Measurements from ENCODE around the gene NSUN6. TPM values are rescaled to one million over a fixed set of nuclear protein-coding genes. Genes with fewer than 3 reads are reported as not detected.

NSUN6 gene
- total RNA-seq, 1 experiment from 2014 or later, result 15.1 TPM

DNA sequence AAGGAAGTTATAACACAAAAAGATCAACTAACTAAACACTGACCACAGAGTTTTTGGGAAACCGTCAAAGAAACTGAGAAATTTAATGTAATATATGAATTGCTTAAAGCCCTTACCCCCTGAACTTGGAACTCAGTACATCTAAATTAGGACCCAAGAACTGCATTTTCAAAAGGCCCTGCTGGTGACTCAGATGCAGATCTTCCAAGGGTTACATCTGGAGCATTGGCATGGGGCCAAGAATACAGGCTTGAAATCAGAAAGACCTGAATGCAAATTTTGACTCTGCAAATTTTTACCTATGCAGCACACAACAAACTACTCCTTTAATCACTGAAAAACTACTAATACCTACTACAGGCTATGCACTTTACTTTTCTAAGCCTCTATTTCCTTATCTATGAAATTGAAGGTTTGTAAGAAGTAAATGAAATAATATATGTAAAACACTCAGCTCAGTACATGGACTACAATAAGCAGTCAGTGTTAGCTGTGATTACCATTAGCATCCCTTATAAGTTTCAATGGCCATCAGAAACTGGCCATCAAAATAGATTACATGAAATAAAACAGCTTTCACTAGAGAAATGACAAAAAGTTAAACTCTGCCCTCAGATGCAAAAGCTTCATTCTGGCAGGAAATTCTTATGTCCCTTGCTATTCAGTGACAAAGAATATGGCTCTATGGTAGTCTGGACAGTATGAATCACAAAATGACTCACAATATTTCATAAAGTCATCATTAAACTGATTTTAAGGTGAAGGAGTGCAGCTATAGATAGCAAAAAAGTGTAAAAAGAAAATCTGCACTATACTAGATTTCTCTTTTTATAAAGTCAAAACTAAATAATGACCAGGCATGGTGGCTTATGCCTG lies 43.6 kb downstream of the NSUN6 start:
- H3K9me3 Mint-ChIP-seq, result no peaks in the 10 kb centered on the region
- H3K4me3 Mint-ChIP-seq, result no peak overlapping the region
- no peak for DNase-seq (ENCODE audit: low spot score)
- no peak for ATAC-seq
- H3K4me1 Mint-ChIP-seq, result no peaks in the 10 kb centered on the region
- ChIA-PET CTCF (no interaction called here), POLR2A (no interaction called here)
- no peak for TF ChIP-seq GRHL2 (CRISPR knock-in tag; IDR thresholded peaks at IDR 0.05; ENCODE audit: insufficient replicate concordance, severe bottlenecking)
- TF ChIP-seq NFYB (CRISPR knock-in tag; conservative IDR thresholded peaks at IDR 0.05; ENCODE audit: low read depth), result no peak
- no peak for TF ChIP-seq KAT7 (CRISPR knock-in tag; IDR thresholded peaks at IDR 0.05; ENCODE audit: borderline replicate concordance)
- no peak for TF ChIP-seq TCF7 (CRISPR knock-in tag; IDR thresholded peaks at IDR 0.05; ENCODE audit: low read depth)
- no peak for TF ChIP-seq JUN (CRISPR knock-in tag; IDR thresholded peaks at IDR 0.05)
- TF ChIP-seq ZNF532 (CRISPR knock-in tag; IDR thresholded peaks at IDR 0.05; ENCODE audit: borderline replicate concordance), result no peak
- no peak for TF ChIP-seq TEAD1 (CRISPR knock-in tag; IDR thresholded peaks at IDR 0.05)
- TF ChIP-seq FOXK1 (CRISPR knock-in tag; IDR thresholded peaks at IDR 0.05), result no peak
- TF ChIP-seq ATF1 (CRISPR knock-in tag; IDR thresholded peaks at IDR 0.05), result no peak
- no peak for TF ChIP-seq PRRX2 (CRISPR knock-in tag; IDR thresholded peaks at IDR 0.05)
- no peak for TF ChIP-seq MYBL2 (CRISPR knock-in tag; IDR thresholded peaks at IDR 0.05)
- TF ChIP-seq, protein P1, sequence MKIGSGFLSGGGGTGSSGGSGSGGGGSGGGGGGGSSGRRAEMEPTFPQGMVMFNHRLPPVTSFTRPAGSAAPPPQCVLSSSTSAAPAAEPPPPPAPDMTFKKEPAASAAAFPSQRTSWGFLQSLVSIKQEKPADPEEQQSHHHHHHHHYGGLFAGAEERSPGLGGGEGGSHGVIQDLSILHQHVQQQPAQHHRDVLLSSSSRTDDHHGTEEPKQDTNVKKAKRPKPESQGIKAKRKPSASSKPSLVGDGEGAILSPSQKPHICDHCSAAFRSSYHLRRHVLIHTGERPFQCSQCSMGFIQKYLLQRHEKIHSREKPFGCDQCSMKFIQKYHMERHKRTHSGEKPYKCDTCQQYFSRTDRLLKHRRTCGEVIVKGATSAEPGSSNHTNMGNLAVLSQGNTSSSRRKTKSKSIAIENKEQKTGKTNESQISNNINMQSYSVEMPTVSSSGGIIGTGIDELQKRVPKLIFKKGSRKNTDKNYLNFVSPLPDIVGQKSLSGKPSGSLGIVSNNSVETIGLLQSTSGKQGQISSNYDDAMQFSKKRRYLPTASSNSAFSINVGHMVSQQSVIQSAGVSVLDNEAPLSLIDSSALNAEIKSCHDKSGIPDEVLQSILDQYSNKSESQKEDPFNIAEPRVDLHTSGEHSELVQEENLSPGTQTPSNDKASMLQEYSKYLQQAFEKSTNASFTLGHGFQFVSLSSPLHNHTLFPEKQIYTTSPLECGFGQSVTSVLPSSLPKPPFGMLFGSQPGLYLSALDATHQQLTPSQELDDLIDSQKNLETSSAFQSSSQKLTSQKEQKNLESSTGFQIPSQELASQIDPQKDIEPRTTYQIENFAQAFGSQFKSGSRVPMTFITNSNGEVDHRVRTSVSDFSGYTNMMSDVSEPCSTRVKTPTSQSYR (CRISPR knock-in tag; IDR thresholded peaks at IDR 0.05), result no peak
- TF ChIP-seq SMAD4 (CRISPR knock-in tag; IDR thresholded peaks at IDR 0.05), result no peak
- TF ChIP-seq TEAD4 (CRISPR knock-in tag; IDR thresholded peaks at IDR 0.05), result no peak
- TF ChIP-seq FOXJ3 (CRISPR knock-in tag; IDR thresholded peaks at IDR 0.05; ENCODE audit: borderline replicate concordance), result no peak
- no peak for TF ChIP-seq ZNF121 (CRISPR knock-in tag; IDR thresholded peaks at IDR 0.05)
- no peak for TF ChIP-seq ZSCAN18 (CRISPR knock-in tag; IDR thresholded peaks at IDR 0.05)
- no peak overlapping the region for H3K27ac Mint-ChIP-seq
- no peaks in the 10 kb centered on the region for H3K27me3 Mint-ChIP-seq (ENCODE audit: low read depth)
- H3K36me3 Mint-ChIP-seq, result peaks cover 15% of the 10 kb centered on the region

Measured in WTC11 (cell line).